ENCODE results near the gene ATP11A. TPM values are rescaled to one million over a fixed set of nuclear protein-coding genes. Genes with fewer than 3 reads are reported as not detected.

ATP11A gene
- total and polyA plus RNA-seq, 9 of the 15 experiments (the other 6 are each of a cell fraction or from before 2014, with no cell fraction given): 0.38 to 34.2 (median 4.2) TPM

DNA sequence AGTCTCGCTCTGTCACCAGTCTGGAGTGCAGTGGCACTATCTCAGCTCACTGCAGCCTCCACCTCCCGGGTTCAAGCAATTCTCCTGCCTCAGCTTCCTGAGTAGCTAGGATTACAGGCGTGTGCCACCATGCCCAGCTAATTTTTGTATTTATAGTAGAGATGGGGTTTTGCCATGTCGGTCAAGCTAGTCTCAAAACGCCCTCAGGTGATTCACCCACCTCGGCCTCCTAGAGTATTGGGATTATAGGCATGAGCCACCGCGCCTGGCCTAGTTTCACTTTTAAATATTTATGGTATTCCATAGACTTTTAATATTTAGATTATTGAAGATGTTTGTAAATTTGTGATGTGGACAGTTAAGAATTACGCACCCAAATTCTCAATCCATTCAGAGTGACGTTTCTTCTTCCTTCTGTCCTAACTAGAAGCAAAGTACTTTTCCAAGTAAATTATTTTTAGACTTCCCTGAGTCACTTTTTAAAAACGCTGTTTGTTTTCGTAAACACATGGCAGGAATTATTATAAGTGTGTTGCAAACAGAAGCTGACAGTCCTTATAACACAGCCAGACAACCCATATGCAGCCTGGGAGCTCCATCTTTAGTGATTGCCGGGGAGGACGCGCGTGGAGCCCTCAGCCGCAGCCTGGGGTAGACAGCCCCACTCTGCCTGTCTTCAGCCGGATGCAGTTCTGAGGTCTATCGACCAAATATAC lies 131.7 kb downstream of the ATP11A start:
- in situ Hi-C loops (cut with MboI): no loop called here
- 84% methylated on average over 12 of the region's 19 CpGs for WGBS (ENCODE audit: insufficient coverage, low coverage, missing lambda C conversion rate)
- no peak overlapping the region for H3K4me3 ChIP-seq
- CTCF ChIA-PET (ENCODE audit: low intra/inter-chr PET ratio): no interaction called here
- BruUV-seq (replicated peaks): no TSS peak
- no peaks in the 10 kb centered on the region for H4K20me1 ChIP-seq (replicated peaks; ENCODE audit: control insufficient read depth, insufficient read depth, low read length)
- no peak overlapping the region for H3K4me2 ChIP-seq (ENCODE audit: insufficient read depth, low read length)
- POLR2A ChIA-PET: no interaction called here
- no peak for DNase-seq (ENCODE audit: extremely low read depth in 1 of 4, low spot score in 3 of 4)
- peaks cover 0 to 3% of the 10 kb centered on the region in 2 experiments; a peak in 2 of 5 replicates for H3K4me1 ChIP-seq (replicated peaks in 1 of 2; ENCODE audit: control insufficient read depth in 2 of 2, insufficient read depth in 2 of 2, low read length in 2 of 2)
- H3K9ac ChIP-seq (ENCODE audit: insufficient read depth in 1 of 2, low read depth in 2 of 2, low read length in 2 of 2): no peak overlapping the region
- H3K79me2 ChIP-seq (ENCODE audit: control insufficient read depth, insufficient read depth, low read length): no peaks in the 10 kb centered on the region
- H3K9me3 ChIP-seq (replicated peaks; ENCODE audit: control insufficient read depth, insufficient read depth, low read depth, low read length): 0 out of 2 replicates have a peak, but pooled peaks cover 2% of the 10 kb centered on the region
- no peaks in the 10 kb centered on the region for H3K9me1 ChIP-seq (ENCODE audit: control insufficient read depth, insufficient read depth, low read length)
- no peak for ATAC-seq
- no peaks in the 10 kb centered on the region for H3K27me3 ChIP-seq (ENCODE audit: control insufficient read depth in 2 of 2, insufficient read depth in 2 of 2, low read length in 2 of 2)
- H3K27ac ChIP-seq (ENCODE audit: extremely low read depth, low read depth, low read length): no peak overlapping the region
- peaks cover 69% of the 10 kb centered on the region for H3K36me3 ChIP-seq (ENCODE audit: control insufficient read depth, insufficient read depth, low read length)
- no peak overlapping the region for H2AFZ ChIP-seq (ENCODE audit: low read depth, low read length)
- intact Hi-C loops (cut with micrococcal nuclease): no loop called here
- no peak for FAIRE-seq
- TF ChIP-seq HMG20A (CRISPR knock-in tag; conservative IDR thresholded peaks at IDR 0.05) (no peak), TFE3 (CRISPR knock-in tag; IDR thresholded peaks at IDR 0.05) (no peak), ZNF639 (CRISPR knock-in tag; conservative IDR thresholded peaks at IDR 0.05 in 1 of 2, IDR thresholded peaks at IDR 0.05 in 1 of 2) (no peak), ZNF699 (CRISPR knock-in tag; IDR thresholded peaks at IDR 0.05; ENCODE audit: insufficient replicate concordance) (no peak), KLF10 (CRISPR knock-in tag; IDR thresholded peaks at IDR 0.05) (no peak), BHLHE40 (IDR thresholded peaks at IDR 0.05; ENCODE audit: low read length) (no peak), SUPT5H (IDR thresholded peaks at IDR 0.05) (no peak), MXI1 (IDR thresholded peaks at IDR 0.05; ENCODE audit: low read depth, low read length) (no peak), CBX3 (IDR thresholded peaks at IDR 0.05; ENCODE audit: borderline replicate concordance in 1 of 2, low read length in 2 of 2) (no peak), ZNF551 (CRISPR knock-in tag; IDR thresholded peaks at IDR 0.05) (no peak), ZC3H11A (IDR thresholded peaks at IDR 0.05; ENCODE audit: low read depth, low read length) (no peak), ZKSCAN3 (CRISPR knock-in tag; IDR thresholded peaks at IDR 0.05) (no peak)
- TF ChIP-seq, protein P1, sequence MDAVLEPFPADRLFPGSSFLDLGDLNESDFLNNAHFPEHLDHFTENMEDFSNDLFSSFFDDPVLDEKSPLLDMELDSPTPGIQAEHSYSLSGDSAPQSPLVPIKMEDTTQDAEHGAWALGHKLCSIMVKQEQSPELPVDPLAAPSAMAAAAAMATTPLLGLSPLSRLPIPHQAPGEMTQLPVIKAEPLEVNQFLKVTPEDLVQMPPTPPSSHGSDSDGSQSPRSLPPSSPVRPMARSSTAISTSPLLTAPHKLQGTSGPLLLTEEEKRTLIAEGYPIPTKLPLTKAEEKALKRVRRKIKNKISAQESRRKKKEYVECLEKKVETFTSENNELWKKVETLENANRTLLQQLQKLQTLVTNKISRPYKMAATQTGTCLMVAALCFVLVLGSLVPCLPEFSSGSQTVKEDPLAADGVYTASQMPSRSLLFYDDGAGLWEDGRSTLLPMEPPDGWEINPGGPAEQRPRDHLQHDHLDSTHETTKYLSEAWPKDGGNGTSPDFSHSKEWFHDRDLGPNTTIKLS (IDR thresholded peaks at IDR 0.05; ENCODE audit: borderline replicate concordance, low read depth): no peak
- TF ChIP-seq, protein P2, sequence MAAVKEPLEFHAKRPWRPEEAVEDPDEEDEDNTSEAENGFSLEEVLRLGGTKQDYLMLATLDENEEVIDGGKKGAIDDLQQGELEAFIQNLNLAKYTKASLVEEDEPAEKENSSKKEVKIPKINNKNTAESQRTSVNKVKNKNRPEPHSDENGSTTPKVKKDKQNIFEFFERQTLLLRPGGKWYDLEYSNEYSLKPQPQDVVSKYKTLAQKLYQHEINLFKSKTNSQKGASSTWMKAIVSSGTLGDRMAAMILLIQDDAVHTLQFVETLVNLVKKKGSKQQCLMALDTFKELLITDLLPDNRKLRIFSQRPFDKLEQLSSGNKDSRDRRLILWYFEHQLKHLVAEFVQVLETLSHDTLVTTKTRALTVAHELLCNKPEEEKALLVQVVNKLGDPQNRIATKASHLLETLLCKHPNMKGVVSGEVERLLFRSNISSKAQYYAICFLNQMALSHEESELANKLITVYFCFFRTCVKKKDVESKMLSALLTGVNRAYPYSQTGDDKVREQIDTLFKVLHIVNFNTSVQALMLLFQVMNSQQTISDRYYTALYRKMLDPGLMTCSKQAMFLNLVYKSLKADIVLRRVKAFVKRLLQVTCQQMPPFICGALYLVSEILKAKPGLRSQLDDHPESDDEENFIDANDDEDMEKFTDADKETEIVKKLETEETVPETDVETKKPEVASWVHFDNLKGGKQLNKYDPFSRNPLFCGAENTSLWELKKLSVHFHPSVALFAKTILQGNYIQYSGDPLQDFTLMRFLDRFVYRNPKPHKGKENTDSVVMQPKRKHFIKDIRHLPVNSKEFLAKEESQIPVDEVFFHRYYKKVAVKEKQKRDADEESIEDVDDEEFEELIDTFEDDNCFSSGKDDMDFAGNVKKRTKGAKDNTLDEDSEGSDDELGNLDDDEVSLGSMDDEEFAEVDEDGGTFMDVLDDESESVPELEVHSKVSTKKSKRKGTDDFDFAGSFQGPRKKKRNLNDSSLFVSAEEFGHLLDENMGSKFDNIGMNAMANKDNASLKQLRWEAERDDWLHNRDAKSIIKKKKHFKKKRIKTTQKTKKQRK (IDR thresholded peaks at IDR 0.05; ENCODE audit: borderline replicate concordance, low read depth, low read length): no peak
